Stomach smooth muscle (tissue), 2 donors: Measurements from ENCODE around the gene PLA2R1.

Source experiments
- H3K27ac ChIP-seq: one replicate; pipeline ENCODE4 v1.7.0; 2013; ENCODE audit warnings: mild to moderate bottlenecking, low read length, inconsistent platforms
- H3K27me3 ChIP-seq, 2 donors: one replicate each; pipeline ENCODE4 v1.7.0; 2013; ENCODE audit warnings: low read length in 2 of 2; ENCODE audit not compliant: insufficient read depth in 2 of 2, control insufficient read depth in 1 of 2
- H3K36me3 ChIP-seq, 2 donors: one replicate each; pipeline ENCODE4 v1.7.0; 2013; ENCODE audit warnings: low read length in 2 of 2; ENCODE audit not compliant: control insufficient read depth in 2 of 2, insufficient read depth in 2 of 2
- H3K4me1 ChIP-seq: one replicate; pipeline ENCODE4 v1.7.0; 2013; ENCODE audit warnings: low read length; ENCODE audit not compliant: control insufficient read depth, insufficient read depth
- H3K4me3 ChIP-seq, 2 donors: one replicate each; pipeline ENCODE4 v1.7.0; 2013; ENCODE audit warnings: low read length in 2 of 2
- H3K9ac ChIP-seq, 2 donors: one replicate each; pipeline ENCODE4 v1.7.0; 2013; ENCODE audit warnings: low read length in 2 of 2, mild to moderate bottlenecking in 1 of 2
- H3K9me3 ChIP-seq, 2 donors: one replicate each; pipeline ENCODE4 v1.7.0; 2013; ENCODE audit warnings: low read length in 2 of 2; ENCODE audit not compliant: control insufficient read depth in 2 of 2
- donor health status: healthy.
- donor health status: Pancreatic carcinoma.

The PLA2R1 gene

DNA sequence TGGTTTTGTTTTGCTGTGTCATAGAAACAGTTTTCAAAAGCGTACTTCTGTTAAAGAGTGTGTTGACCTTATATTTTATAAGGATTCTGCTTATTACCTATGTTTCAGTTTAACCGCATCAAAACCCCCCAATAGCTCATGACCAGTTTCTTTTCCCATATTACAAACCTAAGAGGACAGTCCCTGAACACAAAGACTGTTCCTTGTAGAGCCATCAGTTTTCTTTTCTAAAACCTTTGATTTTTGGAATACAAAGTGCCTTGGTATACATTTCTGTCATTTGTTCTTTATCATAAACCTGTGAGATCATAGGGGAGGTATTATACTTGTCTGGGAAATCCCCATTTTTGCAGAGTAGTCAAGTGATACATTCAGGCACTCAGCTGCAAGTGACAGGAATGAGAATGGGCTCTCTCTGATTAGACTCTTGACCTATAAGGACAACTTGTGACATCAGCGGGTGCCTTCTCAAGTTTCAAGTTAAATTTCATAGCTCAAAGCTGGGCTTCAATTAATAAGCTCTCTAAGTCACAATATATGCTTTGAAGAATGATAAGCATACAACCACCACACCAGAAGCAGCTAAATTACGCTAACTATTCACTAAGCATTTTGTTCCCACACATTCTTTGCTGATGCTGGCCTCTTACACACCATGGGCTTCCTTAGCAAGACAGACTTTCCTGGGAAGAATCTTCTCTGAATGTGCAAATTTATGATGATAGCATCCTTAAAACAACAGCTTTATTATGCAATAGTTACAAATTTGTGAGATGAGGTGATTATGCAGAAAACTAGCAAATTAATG is 167.0 kb downstream of the PLA2R1 start:
- Histone ChIP-seq H3K36me3 (no peaks in the 10 kb centered on the region), H3K9me3 (no peaks in the 10 kb centered on the region), H3K9ac (no peak overlapping the region), H3K27me3 (no peaks in the 10 kb centered on the region), H3K4me1 (no peaks in the 10 kb centered on the region), H3K27ac (no peak overlapping the region), H3K4me3 (no peak overlapping the region)

GRCh38 chr2:159894145-159894838 is 168.1 kb downstream of the PLA2R1 start:
- H3K27me3 ChIP-seq: no peaks in the 10 kb centered on the region
- H3K4me1 ChIP-seq: no peaks in the 10 kb centered on the region
- no peaks in the 10 kb centered on the region for H3K9me3 ChIP-seq
- no peak overlapping the region for H3K9ac ChIP-seq
- H3K4me3 ChIP-seq: no peak overlapping the region
- no peak overlapping the region for H3K27ac ChIP-seq
- H3K36me3 ChIP-seq: no peaks in the 10 kb centered on the region

GRCh38 chr2:159892990-159893810 is 169.2 kb downstream of the PLA2R1 start:
- no peaks in the 10 kb centered on the region for H3K9me3 ChIP-seq
- H3K27me3 ChIP-seq: no peaks in the 10 kb centered on the region
- H3K4me3 ChIP-seq: no peak overlapping the region
- H3K9ac ChIP-seq: no peak overlapping the region
- no peaks in the 10 kb centered on the region for H3K36me3 ChIP-seq
- H3K27ac ChIP-seq: no peak overlapping the region
- H3K4me1 ChIP-seq: no peaks in the 10 kb centered on the region

- Histone ChIP-seq H3K9me3 (no peaks in the 10 kb centered on the region), H3K36me3 (no peaks in the 10 kb centered on the region), H3K27me3 (no peaks in the 10 kb centered on the region), H3K4me1 (no peaks in the 10 kb centered on the region), H3K27ac (no peak overlapping the region), H3K4me3 (no peak overlapping the region), H3K9ac (no peak overlapping the region)
Observed at GRCh38 chr2:159891917-159892730, 170.3 kb downstream of the PLA2R1 start.

DNA sequence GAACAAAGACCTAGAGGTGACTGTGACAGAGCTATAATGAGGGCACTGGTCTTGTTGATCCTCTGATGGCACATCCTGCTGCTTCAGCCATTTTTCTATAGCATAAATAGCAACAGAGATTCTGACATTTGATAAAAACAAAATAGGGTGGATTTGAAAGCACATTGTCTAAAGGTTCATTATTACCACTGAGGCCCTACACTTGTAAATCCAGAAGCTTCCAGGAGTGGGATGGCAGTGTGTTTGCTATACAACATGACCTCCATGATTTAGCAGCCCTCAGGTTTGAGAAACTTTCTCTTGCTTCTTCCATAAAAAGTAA is 171.2 kb downstream of the PLA2R1 start:
- no peak overlapping the region for H3K27ac ChIP-seq
- no peaks in the 10 kb centered on the region for H3K36me3 ChIP-seq
- H3K4me1 ChIP-seq: no peaks in the 10 kb centered on the region
- H3K27me3 ChIP-seq: no peaks in the 10 kb centered on the region
- no peaks in the 10 kb centered on the region for H3K9me3 ChIP-seq
- H3K9ac ChIP-seq: no peak overlapping the region
- H3K4me3 ChIP-seq: no peak overlapping the region

GRCh38 chr2:159890551-159891266 is 171.7 kb downstream of the PLA2R1 start:
- H3K9ac ChIP-seq: no peak overlapping the region
- H3K4me1 ChIP-seq: no peaks in the 10 kb centered on the region
- no peak overlapping the region for H3K4me3 ChIP-seq
- no peaks in the 10 kb centered on the region for H3K9me3 ChIP-seq
- H3K36me3 ChIP-seq: no peaks in the 10 kb centered on the region
- no peak overlapping the region for H3K27ac ChIP-seq
- H3K27me3 ChIP-seq: no peaks in the 10 kb centered on the region

GRCh38 chr2:159882130-159882745 is 180.2 kb downstream of the PLA2R1 start:
- Histone ChIP-seq H3K27me3 (peaks cover 0 to 2% of the 10 kb centered on the region in 2 donors), H3K27ac (no peak overlapping the region), H3K4me3 (no peak overlapping the region), H3K9me3 (no peaks in the 10 kb centered on the region), H3K36me3 (no peaks in the 10 kb centered on the region), H3K4me1 (no peaks in the 10 kb centered on the region), H3K9ac (no peak overlapping the region)
